OCI-LY3 (cell line): ENCODE measurements around the gene PLAC8.
"Not testable (repeated sequence)": the region's sequence is repeated elsewhere in the genome, so short reads cannot be mapped to it uniquely, and the experiment has no call there.

ENCODE experiments used
- H2AFZ ChIP-seq: fragments of 200-600, 300-600 bp; shearing (Covaris generic); 2 replicates; pipeline ENCODE4 v1.6.0; 2014; ENCODE audit warnings: antibody characterized with exemption, low read depth, low read length
- H3K27ac ChIP-seq: fragments of 200-600, 300-600 bp; sonication (generic); 2 replicates; pipeline ENCODE4 v1.5.1; 2014; ENCODE audit warnings: mild to moderate bottlenecking, low read length, moderate library complexity, mixed read lengths
- H3K27me3 ChIP-seq: fragments of 200-600, 300-600 bp; sonication (generic); 2 replicates; pipeline ENCODE4 v1.6.1; 2014; ENCODE audit warnings: low read depth, low read length, mixed read lengths
- H3K36me3 ChIP-seq: fragments of 200-600, 300-600 bp; sonication (generic); replicated peaks from 2 replicates; pipeline ENCODE3; 2014; ENCODE audit warnings: low read depth, low read length, mixed read lengths
- H3K4me1 ChIP-seq: fragments of 300-600, 200-600 bp; sonication (generic); 2 replicates; pipeline ENCODE4 v1.6.1; 2014; ENCODE audit warnings: low read length, mixed read lengths
- H3K4me2 ChIP-seq: fragments of 200-600, 300-600 bp; sonication (generic); 2 replicates; pipeline ENCODE4 v1.6.1; 2014; ENCODE audit warnings: low read length, mixed read lengths
- H3K4me3 ChIP-seq: fragments of 300-600, 200-600 bp; sonication (generic); 2 replicates; pipeline ENCODE4 v1.5.1; 2014; ENCODE audit warnings: antibody characterized with exemption, mild to moderate bottlenecking, low read length, moderate library complexity
- H3K79me2 ChIP-seq: fragments of 300-600, 200-600 bp; shearing (Covaris generic); 2 replicates; pipeline ENCODE4 v1.6.1; 2014; ENCODE audit warnings: mild to moderate bottlenecking, low read length, mixed read lengths
- H3K9ac ChIP-seq: fragments of 300-600, 200-600 bp; shearing (Covaris generic); 2 replicates; pipeline ENCODE4 v1.6.0; 2014; ENCODE audit warnings: mild to moderate bottlenecking, low read length, moderate library complexity
- H3K9me3 ChIP-seq: fragments of 200-600, 300-600 bp; shearing (Covaris generic); 2 replicates; pipeline ENCODE4 v1.6.1; 2014; ENCODE audit warnings: low read length, mixed read lengths; ENCODE audit not compliant: insufficient read depth
- H4K20me1 ChIP-seq: fragments of 200-600, 300-600 bp; sonication (generic); 2 replicates; pipeline ENCODE4 v1.6.1; 2016; ENCODE audit warnings: low read length, mixed read lengths; ENCODE audit not compliant: insufficient read depth
- EZH2phosphoT487 ChIP-seq: fragments of 200-600 bp; shearing (Covaris generic); IDR thresholded peaks from 2 replicates; pipeline ENCODE4 v1.6.1; 2018; ENCODE audit warnings: antibody characterized with exemption, mixed run types, low read depth
- TF ChIP-seq, protein P1 (sequence below): fragments of 200-600, 300-600 bp; sonication (generic); IDR thresholded peaks from 2 replicates; pipeline ENCODE4 v1.5.1; 2014; ENCODE audit warnings: antibody characterized with exemption, low read length, low read depth

PLAC8 gene

DNA sequence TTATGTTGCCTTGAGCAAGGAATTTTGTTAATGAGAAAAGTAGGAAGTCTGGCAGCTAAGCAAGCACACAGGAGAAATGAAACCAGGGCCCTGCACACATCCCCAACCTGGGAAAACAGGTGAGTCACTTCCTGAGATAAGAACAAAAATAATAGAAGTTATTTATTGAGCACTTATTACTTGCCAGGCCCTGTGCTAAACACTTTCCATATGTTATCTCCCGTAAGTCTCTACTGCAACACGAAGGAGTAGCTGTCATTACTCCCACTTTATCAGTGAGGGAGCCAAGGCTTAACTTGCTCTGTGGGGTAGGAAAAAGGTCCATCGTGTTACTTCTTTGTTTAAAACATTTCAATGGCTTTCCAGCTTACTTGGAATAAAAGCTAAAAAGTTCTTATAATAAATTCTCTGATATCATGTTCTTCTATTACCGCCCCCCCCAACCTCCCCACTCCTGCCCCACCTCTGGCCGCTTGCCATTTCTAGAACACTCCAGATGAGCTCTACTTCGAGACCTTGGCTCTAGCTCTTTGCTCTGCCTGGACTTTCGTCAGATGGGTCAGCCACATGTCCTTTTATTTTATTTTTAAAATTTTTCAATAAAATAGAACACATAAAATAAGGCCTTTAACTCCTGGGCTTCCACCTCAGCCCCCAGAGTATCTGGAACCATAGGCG is 36.3 kb upstream of the PLAC8 start:
- no peak overlapping the region for H3K27ac ChIP-seq

DNA sequence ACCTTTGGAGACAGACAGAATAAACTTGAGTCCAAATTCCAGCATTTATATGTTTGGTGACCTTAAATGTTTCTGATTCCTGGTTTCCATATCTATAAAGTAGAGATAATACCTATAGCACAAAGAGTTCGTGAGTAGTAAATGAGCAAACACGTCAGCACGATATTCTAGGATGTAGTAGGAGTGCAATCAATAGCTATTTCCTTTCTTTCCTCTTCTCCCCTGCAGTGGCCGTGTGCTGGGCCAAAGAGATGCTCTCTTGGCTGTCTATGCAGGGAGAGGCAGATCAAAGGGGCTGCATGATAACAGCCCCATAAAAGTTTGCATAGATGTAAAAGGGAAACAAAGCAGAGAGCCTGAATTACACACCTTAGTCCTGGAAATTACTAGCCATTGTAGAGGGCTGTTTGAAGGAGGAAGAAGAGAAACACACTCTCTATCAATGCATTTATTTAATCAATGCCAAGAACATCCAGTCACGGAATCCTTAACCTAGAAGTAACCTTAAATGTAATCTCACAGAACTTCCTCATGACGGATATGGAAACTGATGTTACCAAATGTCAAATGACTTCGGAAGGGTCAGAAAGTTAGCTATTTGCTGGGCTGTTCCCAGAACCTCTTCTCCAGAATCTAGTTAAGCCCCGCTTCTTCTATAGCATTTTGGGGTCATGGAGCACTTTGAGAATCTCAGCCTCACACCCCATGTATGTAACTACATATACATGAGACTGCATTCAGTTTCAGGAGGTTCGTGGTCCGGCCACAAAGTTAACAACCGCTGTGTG is 35.5 kb upstream of the PLAC8 start:
- Histone ChIP-seq H3K4me3 (no peak overlapping the region), H3K9me3 (no peaks in the 10 kb centered on the region), H3K79me2 (no peaks in the 10 kb centered on the region), H4K20me1 (no peaks in the 10 kb centered on the region), H2AFZ (peak overlapping the region; percentile 41; the same call in 1 of the 2 replicates), H3K4me2 (peak overlapping the region; percentile 50), H3K27me3 (no peaks in the 10 kb centered on the region), H3K27ac (no peak overlapping the region), H3K4me1 (peaks cover 33% of the 10 kb centered on the region), H3K9ac (no peak overlapping the region), H3K36me3 (no peaks in the 10 kb centered on the region)
- no peak for TF ChIP-seq EZH2phosphoT487
- TF ChIP-seq, protein P1, sequence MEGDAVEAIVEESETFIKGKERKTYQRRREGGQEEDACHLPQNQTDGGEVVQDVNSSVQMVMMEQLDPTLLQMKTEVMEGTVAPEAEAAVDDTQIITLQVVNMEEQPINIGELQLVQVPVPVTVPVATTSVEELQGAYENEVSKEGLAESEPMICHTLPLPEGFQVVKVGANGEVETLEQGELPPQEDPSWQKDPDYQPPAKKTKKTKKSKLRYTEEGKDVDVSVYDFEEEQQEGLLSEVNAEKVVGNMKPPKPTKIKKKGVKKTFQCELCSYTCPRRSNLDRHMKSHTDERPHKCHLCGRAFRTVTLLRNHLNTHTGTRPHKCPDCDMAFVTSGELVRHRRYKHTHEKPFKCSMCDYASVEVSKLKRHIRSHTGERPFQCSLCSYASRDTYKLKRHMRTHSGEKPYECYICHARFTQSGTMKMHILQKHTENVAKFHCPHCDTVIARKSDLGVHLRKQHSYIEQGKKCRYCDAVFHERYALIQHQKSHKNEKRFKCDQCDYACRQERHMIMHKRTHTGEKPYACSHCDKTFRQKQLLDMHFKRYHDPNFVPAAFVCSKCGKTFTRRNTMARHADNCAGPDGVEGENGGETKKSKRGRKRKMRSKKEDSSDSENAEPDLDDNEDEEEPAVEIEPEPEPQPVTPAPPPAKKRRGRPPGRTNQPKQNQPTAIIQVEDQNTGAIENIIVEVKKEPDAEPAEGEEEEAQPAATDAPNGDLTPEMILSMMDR: no peak

More for the DNA sequence above, 36.3 kb upstream of the PLAC8 start:
- no peak for TF ChIP-seq EZH2phosphoT487
- TF ChIP-seq, protein P1: no peak
- Histone ChIP-seq H2AFZ (no peak overlapping the region), H3K4me3 (no peak overlapping the region), H3K9me3 (peaks cover 7% of the 10 kb centered on the region), H3K4me1 (peaks cover 26% of the 10 kb centered on the region), H3K36me3 (no peaks in the 10 kb centered on the region), H3K4me2 (peak overlapping the region; percentile 50), H4K20me1 (no peaks in the 10 kb centered on the region), H3K27me3 (no peaks in the 10 kb centered on the region), H3K79me2 (no peaks in the 10 kb centered on the region), H3K9ac (no peak overlapping the region)

DNA sequence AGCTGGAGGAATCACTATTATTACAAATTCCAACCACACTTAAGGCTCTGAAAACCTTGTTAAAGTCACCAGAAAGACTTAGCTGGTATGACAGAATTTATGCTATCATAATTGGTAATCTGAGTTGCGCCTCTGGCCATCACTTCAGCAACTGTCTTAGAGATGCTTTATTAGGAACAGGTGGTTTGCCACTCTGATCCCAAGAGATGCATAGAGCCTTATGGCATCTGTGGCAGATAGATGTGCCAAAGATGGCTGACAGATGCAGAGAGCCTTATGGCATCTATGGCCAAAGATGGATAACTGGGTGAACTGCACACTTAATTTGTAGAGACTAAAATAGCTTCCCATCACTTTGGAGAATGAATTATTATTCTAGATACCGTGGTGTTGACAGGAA is 32.3 kb upstream of the PLAC8 start:
- no peak overlapping the region for H2AFZ ChIP-seq
- no peaks in the 10 kb centered on the region for H3K79me2 ChIP-seq
- H3K9me3 ChIP-seq: no peaks in the 10 kb centered on the region; the same call in 1 of the 2 replicates
- H3K36me3 ChIP-seq: no peaks in the 10 kb centered on the region
- TF ChIP-seq EZH2phosphoT487: no peak
- TF ChIP-seq, protein P1: no peak
- H4K20me1 ChIP-seq: no peaks in the 10 kb centered on the region
- H3K27me3 ChIP-seq: no peaks in the 10 kb centered on the region
- no peak overlapping the region for H3K27ac ChIP-seq
- no peak overlapping the region for H3K4me3 ChIP-seq
- H3K9ac ChIP-seq: no peak overlapping the region
- peaks cover 23% of the 10 kb centered on the region for H3K4me1 ChIP-seq
- no peak overlapping the region for H3K4me2 ChIP-seq

DNA sequence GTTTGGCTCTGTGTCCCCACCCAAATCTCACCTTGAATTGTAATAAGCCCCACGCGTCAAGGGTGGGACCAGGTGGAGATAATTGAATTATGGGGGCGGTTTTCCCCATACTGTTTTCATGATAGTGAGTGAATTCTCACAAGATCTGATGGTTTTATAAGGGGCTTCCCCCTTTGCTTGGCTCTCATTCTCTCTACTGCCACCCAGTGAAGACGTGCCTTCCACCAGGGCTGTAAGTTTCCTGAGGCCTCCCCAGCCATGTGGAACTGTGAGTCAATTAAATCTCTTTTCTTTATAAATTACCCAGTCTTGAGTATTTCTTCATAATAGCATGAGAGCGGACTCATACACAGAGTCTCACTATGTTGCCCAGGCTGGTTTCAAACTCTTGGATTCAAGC is 31.2 kb upstream of the PLAC8 start:
- TF ChIP-seq, protein P1: peak; percentile 30
- H2AFZ ChIP-seq, H3K36me3 ChIP-seq, H3K79me2 ChIP-seq, H3K4me3 ChIP-seq, H3K4me2 ChIP-seq, H3K27me3 ChIP-seq, H4K20me1 ChIP-seq, H3K9ac ChIP-seq, H3K27ac ChIP-seq, H3K9me3 ChIP-seq: not testable (repeated sequence)
- peaks cover 23% of the 10 kb centered on the region for H3K4me1 ChIP-seq
